Measurements from ENCODE around the gene SMYD3.
"Not testable (repeated sequence)": the region's sequence is repeated elsewhere in the genome, so short reads cannot be mapped to it uniquely, and the experiment has no call there.

SMYD3 gene

DNA sequence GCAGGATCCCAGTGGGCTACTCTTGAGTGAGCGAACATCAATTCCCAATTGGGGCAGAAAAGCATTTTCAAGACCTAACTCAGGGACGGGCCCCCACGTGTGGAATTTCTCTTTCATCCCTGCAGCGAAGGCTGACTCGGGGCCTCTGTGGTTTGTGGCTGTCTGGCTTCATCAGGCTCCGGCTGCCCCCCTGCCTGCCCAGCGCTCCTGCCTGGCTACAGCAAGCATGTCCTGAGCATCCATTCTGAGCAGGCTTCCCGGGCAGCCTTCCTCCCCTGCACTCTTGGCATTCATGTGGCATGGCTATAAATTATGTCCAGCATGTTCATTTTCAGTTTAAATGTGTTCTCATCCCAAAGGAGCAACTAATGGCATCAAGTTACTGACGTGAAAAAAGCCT is 764.2 kb downstream of the SMYD3 start:
- Histone ChIP-seq H3K9ac (ENCODE audit: low read length) (no peak overlapping the region), H3K27me3 (replicated peaks; ENCODE audit: insufficient read depth, low read length) (no peaks in the 10 kb centered on the region), H2AFZ (ENCODE audit: low read length) (no peak overlapping the region), H4K20me1 (ENCODE audit: insufficient read depth, low read length) (no peaks in the 10 kb centered on the region), H3K79me2 (ENCODE audit: low read length) (no peaks in the 10 kb centered on the region), H3K9me2 (replicated peaks; ENCODE audit: insufficient read depth, low read length) (no peaks in the 10 kb centered on the region), H3F3A (ENCODE audit: insufficient read depth, low read length) (no peaks in the 10 kb centered on the region), H3K4me2 (ENCODE audit: low read depth, low read length) (no peak overlapping the region), H3K36me3 (replicated peaks; ENCODE audit: insufficient read depth, low read length) (no peaks in the 10 kb centered on the region), H3K4me1 (ENCODE audit: low read length) (no peaks in the 10 kb centered on the region), H3K9me3 (replicated peaks; ENCODE audit: insufficient read depth, low read length) (no peaks in the 10 kb centered on the region), H3K27ac (ENCODE audit: low read length) (no peak overlapping the region), H3K4me3 (ENCODE audit: low read length) (no peak overlapping the region)
- DNase-seq, result no peak
- TF ChIP-seq EZH2 (optimal IDR thresholded peaks at IDR 0.05; ENCODE audit: low read depth, low read length), result no peak
- TF ChIP-seq, protein P1, sequence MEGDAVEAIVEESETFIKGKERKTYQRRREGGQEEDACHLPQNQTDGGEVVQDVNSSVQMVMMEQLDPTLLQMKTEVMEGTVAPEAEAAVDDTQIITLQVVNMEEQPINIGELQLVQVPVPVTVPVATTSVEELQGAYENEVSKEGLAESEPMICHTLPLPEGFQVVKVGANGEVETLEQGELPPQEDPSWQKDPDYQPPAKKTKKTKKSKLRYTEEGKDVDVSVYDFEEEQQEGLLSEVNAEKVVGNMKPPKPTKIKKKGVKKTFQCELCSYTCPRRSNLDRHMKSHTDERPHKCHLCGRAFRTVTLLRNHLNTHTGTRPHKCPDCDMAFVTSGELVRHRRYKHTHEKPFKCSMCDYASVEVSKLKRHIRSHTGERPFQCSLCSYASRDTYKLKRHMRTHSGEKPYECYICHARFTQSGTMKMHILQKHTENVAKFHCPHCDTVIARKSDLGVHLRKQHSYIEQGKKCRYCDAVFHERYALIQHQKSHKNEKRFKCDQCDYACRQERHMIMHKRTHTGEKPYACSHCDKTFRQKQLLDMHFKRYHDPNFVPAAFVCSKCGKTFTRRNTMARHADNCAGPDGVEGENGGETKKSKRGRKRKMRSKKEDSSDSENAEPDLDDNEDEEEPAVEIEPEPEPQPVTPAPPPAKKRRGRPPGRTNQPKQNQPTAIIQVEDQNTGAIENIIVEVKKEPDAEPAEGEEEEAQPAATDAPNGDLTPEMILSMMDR (IDR thresholded peaks at IDR 0.05; ENCODE audit: low read length), result no peak
- no peak for TF ChIP-seq EZH2phosphoT487 (IDR thresholded peaks at IDR 0.05; ENCODE audit: low read length)

DNA sequence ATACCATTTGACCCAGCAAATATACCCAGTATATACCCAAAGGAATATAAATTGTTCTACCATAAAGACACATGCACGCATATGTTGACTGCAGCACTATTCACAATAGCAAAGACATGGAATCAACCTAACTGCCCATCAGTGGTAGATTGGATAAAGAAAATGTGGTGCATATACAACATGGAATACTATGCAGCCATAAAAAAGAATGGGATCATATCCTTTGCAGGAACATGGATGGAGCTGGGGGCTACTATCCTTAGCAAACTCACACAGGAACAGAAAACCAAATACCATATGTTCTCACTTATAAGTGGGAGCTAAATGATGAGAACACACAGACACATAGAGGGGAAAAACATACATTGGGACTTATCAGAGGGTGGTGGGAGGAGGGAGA is 766.7 kb downstream of the SMYD3 start:
- H3K4me2 ChIP-seq (ENCODE audit: low read depth, low read length); H3K27me3 ChIP-seq (replicated peaks; ENCODE audit: insufficient read depth, low read length); DNase-seq; H3K9ac ChIP-seq (ENCODE audit: low read length); H3K79me2 ChIP-seq (ENCODE audit: low read length); H3K4me1 ChIP-seq (ENCODE audit: low read length); H3K4me3 ChIP-seq (ENCODE audit: low read length); H3K9me2 ChIP-seq (replicated peaks; ENCODE audit: insufficient read depth, low read length); H2AFZ ChIP-seq (ENCODE audit: low read length); H4K20me1 ChIP-seq (ENCODE audit: insufficient read depth, low read length); H3F3A ChIP-seq (ENCODE audit: insufficient read depth, low read length); H3K9me3 ChIP-seq (replicated peaks; ENCODE audit: insufficient read depth, low read length); H3K36me3 ChIP-seq (replicated peaks; ENCODE audit: insufficient read depth, low read length); H3K27ac ChIP-seq (ENCODE audit: low read length): not testable (repeated sequence)

DNA sequence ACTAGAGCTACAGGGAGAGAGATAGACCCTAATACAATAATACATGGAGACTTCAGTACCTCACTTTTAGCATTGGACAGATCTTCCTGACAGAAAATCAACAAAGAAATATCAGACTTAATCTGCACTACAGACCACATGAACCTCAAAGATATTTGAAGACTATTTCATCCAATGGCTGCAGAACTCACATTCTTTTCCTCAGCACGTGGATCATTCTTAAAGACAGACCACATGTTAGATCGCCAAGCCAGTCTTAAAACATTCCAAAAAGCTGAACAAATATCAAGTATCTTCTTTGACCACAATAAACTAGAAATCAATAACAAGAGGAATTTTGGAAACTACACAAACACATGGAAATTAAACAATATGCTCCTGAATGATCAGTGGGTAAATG is 776.3 kb downstream of the SMYD3 start:
- no peak overlapping the region for H3K4me3 ChIP-seq (ENCODE audit: low read length)
- no peaks in the 10 kb centered on the region for H3K9me2 ChIP-seq (replicated peaks; ENCODE audit: insufficient read depth, low read length)
- DNase-seq, result no peak
- H3K4me2 ChIP-seq (ENCODE audit: low read depth, low read length), result no peak overlapping the region
- no peaks in the 10 kb centered on the region for H3K36me3 ChIP-seq (replicated peaks; ENCODE audit: insufficient read depth, low read length)
- H3K27ac ChIP-seq (ENCODE audit: low read length), result no peak overlapping the region
- H2AFZ ChIP-seq (ENCODE audit: low read length), result no peak overlapping the region
- H3F3A ChIP-seq (ENCODE audit: insufficient read depth, low read length), result no peaks in the 10 kb centered on the region
- no peak overlapping the region for H3K9ac ChIP-seq (ENCODE audit: low read length)
- H3K79me2 ChIP-seq (ENCODE audit: low read length), result no peaks in the 10 kb centered on the region
- no peaks in the 10 kb centered on the region for H3K9me3 ChIP-seq (replicated peaks; ENCODE audit: insufficient read depth, low read length)
- no peaks in the 10 kb centered on the region for H3K4me1 ChIP-seq (ENCODE audit: low read length)
- H4K20me1 ChIP-seq (ENCODE audit: insufficient read depth, low read length), result no peaks in the 10 kb centered on the region
- TF ChIP-seq EZH2phosphoT487 (IDR thresholded peaks at IDR 0.05; ENCODE audit: low read length) (no peak), EZH2 (optimal IDR thresholded peaks at IDR 0.05; ENCODE audit: low read depth, low read length) (no peak)
- TF ChIP-seq, protein P1 (IDR thresholded peaks at IDR 0.05; ENCODE audit: low read length), result no peak
- H3K27me3 ChIP-seq (replicated peaks; ENCODE audit: insufficient read depth, low read length), result no peaks in the 10 kb centered on the region

DNA sequence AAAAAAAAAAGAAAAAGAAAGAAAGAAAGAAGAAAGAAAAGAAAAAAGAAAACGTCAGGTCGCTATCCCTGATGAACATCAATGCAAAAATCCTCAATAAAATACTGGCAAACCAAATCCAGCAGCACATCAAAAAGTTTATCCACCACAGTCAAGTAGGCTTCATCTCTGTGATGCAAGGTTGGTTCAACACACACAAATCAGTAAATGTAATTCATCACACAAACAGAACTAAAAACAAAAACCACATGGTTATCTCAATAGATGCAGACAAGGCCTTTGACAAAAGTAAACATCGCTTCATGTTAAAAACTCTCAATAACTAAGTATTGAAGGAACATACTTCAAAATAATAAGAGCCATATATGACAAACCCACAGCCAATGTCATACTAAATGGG is 779.0 kb downstream of the SMYD3 start:
- not testable (repeated sequence) for H3K9me2 ChIP-seq (replicated peaks; ENCODE audit: insufficient read depth, low read length); H3K27ac ChIP-seq (ENCODE audit: low read length); H3K9ac ChIP-seq (ENCODE audit: low read length); H4K20me1 ChIP-seq (ENCODE audit: insufficient read depth, low read length); H3K4me1 ChIP-seq (ENCODE audit: low read length); H2AFZ ChIP-seq (ENCODE audit: low read length); H3K36me3 ChIP-seq (replicated peaks; ENCODE audit: insufficient read depth, low read length); DNase-seq; H3K4me2 ChIP-seq (ENCODE audit: low read depth, low read length); H3F3A ChIP-seq (ENCODE audit: insufficient read depth, low read length); H3K4me3 ChIP-seq (ENCODE audit: low read length); H3K27me3 ChIP-seq (replicated peaks; ENCODE audit: insufficient read depth, low read length); H3K79me2 ChIP-seq (ENCODE audit: low read length); H3K9me3 ChIP-seq (replicated peaks; ENCODE audit: insufficient read depth, low read length)
